GM23248 (cell line): ENCODE data around the gene KIF26A. TPM values are rescaled to one million over a fixed set of nuclear protein-coding genes. Genes with fewer than 3 reads are reported as not detected.

ENCODE experiments used
- DNase-seq: peaks from one replicate; pipeline ENCODE4 v3.0.0-alpha.2; 2015
- H2AFZ ChIP-seq: fragments of 200-600 bp; sonication (generic); 2 replicates; pipeline ENCODE4 v1.6.1; 2016; ENCODE audit warnings: antibody characterized with exemption
- H3F3A ChIP-seq: fragments of 200-600 bp; sonication (generic); 2 replicates; pipeline ENCODE4 v1.6.1; 2016; ENCODE audit warnings: mild to moderate bottlenecking, antibody characterized with exemption, mixed run types; ENCODE audit not compliant: insufficient read depth
- H3K27ac ChIP-seq: fragments of 200-600 bp; sonication (generic); 2 replicates; pipeline ENCODE4 v1.5.1; 2016; ENCODE audit warnings: mild to moderate bottlenecking
- H3K27me3 ChIP-seq: fragments of 200-600 bp; sonication (generic); replicated peaks from 2 replicates; pipeline ENCODE4 v1.6.1; 2016; ENCODE audit warnings: mild to moderate bottlenecking; ENCODE audit not compliant: insufficient read depth
- H3K36me3 ChIP-seq: fragments of 200-600 bp; sonication (generic); 2 replicates; pipeline ENCODE4 v1.6.1; 2016; ENCODE audit warnings: low read depth, mild to moderate bottlenecking
- H3K4me1 ChIP-seq: fragments of 200-600 bp; sonication (generic); 2 replicates; pipeline ENCODE4 v1.6.1; 2016; ENCODE audit warnings: mild to moderate bottlenecking; ENCODE audit not compliant: insufficient read depth
- H3K4me2 ChIP-seq: fragments of 200-600 bp; sonication (generic); one replicate; pipeline ENCODE4 v1.6.1; 2016; ENCODE audit warnings: mild to moderate bottlenecking; ENCODE audit not compliant: unreplicated experiment
- H3K4me3 ChIP-seq: fragments of 200-600 bp; sonication (generic); 2 replicates; pipeline ENCODE4 v1.5.1; 2016; ENCODE audit warnings: mild to moderate bottlenecking
- H3K79me2 ChIP-seq: fragments of 200-600 bp; sonication (generic); 2 replicates; pipeline ENCODE4 v1.6.1; 2016; ENCODE audit warnings: mild to moderate bottlenecking; ENCODE audit not compliant: insufficient read depth
- H3K9ac ChIP-seq: fragments of 200-600 bp; sonication (generic); 2 replicates; pipeline ENCODE4 v1.6.1; 2016; ENCODE audit warnings: mild to moderate bottlenecking
- H3K9me2 ChIP-seq: fragments of 200-600 bp; sonication (generic); 2 replicates; pipeline ENCODE4 v1.6.1; 2016; ENCODE audit warnings: mixed run types, mild to moderate bottlenecking, moderate library complexity; ENCODE audit not compliant: insufficient read depth
- H3K9me3 ChIP-seq: fragments of 200-600 bp; sonication (generic); one replicate; pipeline ENCODE4 v1.6.1; 2017; ENCODE audit warnings: low read depth
- H4K20me1 ChIP-seq: fragments of 200-600 bp; sonication (generic); 2 replicates; pipeline ENCODE4 v1.6.0; 2016; ENCODE audit not compliant: insufficient read depth
- EZH2 ChIP-seq: fragments of 200-600 bp; sonication (generic); IDR thresholded peaks from 2 replicates; pipeline ENCODE4 v1.6.1; 2018; ENCODE audit warnings: antibody characterized with exemption, mild to moderate bottlenecking; ENCODE audit not compliant: insufficient read depth, poor library complexity, severe bottlenecking
- EZH2phosphoT487 ChIP-seq: fragments of 200-600 bp; sonication (generic); IDR thresholded peaks from 2 replicates; pipeline ENCODE4 v1.6.1; 2018; ENCODE audit warnings: antibody characterized with exemption, moderate library complexity, mild to moderate bottlenecking, low read depth; ENCODE audit not compliant: insufficient read depth
- WGBS, 2 experiments: methylation state at CpG; one replicate each; pipeline ENCODE4 v1.1.6; 2015 to 2017; ENCODE audit warnings: low lambda C conversion rate in 2 of 2, low coverage in 1 of 2; ENCODE audit errors: missing lambda C conversion rate in 2 of 2; 5-methylcytosine and 5-hydroxymethylcytosine counted together
- in situ Hi-C: fragments of 300-500 bp; cut with MboI; formaldehyde crosslinking; loops from 2 replicates; pipeline ENCODE4 v1.15.0; 2020
- polyA plus RNA-seq: library from polyadenylated mRNA; unstranded; fragments of >200 nt; fragmentation: Nextera tagmentation; extraction: Ambion mirVana; gene quantifications from 2 replicates; pipeline ENCODE4 v1.2.1, GENCODE V29; 2016
- total RNA-seq: library from RNA; depleted of rRNA; stranded (reverse); fragments of >200 nt; shearing (Covaris generic); gene quantifications from 2 replicates; pipeline ENCODE4 v1.2.3, GENCODE V29; 2014

KIF26A gene
- total and polyA plus RNA-seq, 2 experiments from 2014 or later: not detected

DNA sequence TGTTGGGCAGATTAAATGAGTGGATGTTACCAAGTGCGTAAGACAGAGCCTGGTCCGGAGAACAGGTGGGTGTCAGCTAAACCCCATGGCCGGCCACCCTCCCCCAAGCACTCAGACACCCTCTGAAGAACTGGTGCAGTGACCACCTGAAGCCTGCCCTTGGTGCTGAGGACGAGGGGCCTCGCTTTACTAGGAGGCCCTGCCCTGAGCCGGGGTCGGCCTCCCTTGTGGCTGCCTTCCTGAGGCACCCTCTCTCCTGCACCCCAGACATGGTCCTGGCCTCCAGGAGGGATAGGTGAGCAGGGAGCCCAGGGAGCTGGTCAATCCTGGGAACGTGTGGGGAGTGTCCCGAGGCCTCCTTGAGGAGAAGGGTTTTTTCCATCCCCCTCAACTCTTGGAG lies 4.9 kb upstream of the KIF26A start:
- Histone ChIP-seq H3F3A (no peaks in the 10 kb centered on the region), H3K27ac (no peak overlapping the region), H3K4me3 (no peak overlapping the region), H4K20me1 (no peaks in the 10 kb centered on the region), H2AFZ (no peak overlapping the region), H3K9me3 (no peaks in the 10 kb centered on the region), H3K9me2 (no peaks in the 10 kb centered on the region), H3K4me1 (no peaks in the 10 kb centered on the region), H3K4me2 (no peak overlapping the region), H3K27me3 (peaks cover 10% of the 10 kb centered on the region; the same call in 1 of the 2 replicates), H3K36me3 (no peaks in the 10 kb centered on the region), H3K79me2 (no peaks in the 10 kb centered on the region), H3K9ac (no peak overlapping the region)
- DNase-seq: no peak
- in situ Hi-C loops: loop anchor here (10.0 kb wide), 2 partner anchors 431 to 511 kb away; no protein-coding TSS in a partner anchor
- TF ChIP-seq EZH2phosphoT487: no peak
- no peak for TF ChIP-seq EZH2
- WGBS, 2 experiments: 51 to 56% methylated on average over 9 of the region's 9 CpGs

- in situ Hi-C loops: loop anchor here (10.0 kb wide), 2 partner anchors 430 to 510 kb away; no protein-coding TSS in a partner anchor
- TF ChIP-seq EZH2 (no peak), EZH2phosphoT487 (no peak)
- Histone ChIP-seq H3K4me1 (no peaks in the 10 kb centered on the region), H3K79me2 (no peaks in the 10 kb centered on the region), H3K27me3 (peaks cover 10% of the 10 kb centered on the region; the same call in 1 of the 2 replicates), H3K27ac (no peak overlapping the region), H4K20me1 (no peaks in the 10 kb centered on the region), H3K9ac (no peak overlapping the region), H2AFZ (no peak overlapping the region), H3F3A (no peaks in the 10 kb centered on the region), H3K9me3 (no peaks in the 10 kb centered on the region), H3K4me2 (no peak overlapping the region), H3K9me2 (no peaks in the 10 kb centered on the region), H3K4me3 (no peak overlapping the region), H3K36me3 (no peaks in the 10 kb centered on the region)
- DNase-seq: no peak
- WGBS, 2 experiments: 49 to 60% methylated on average over 24 to 31 of the region's 31 CpGs
Measured at GRCh38 chr14:104134061-104134965, 4.1 kb upstream of the KIF26A start.

GRCh38 chr14:104135121-104135903 lies 3.1 kb upstream of the KIF26A start:
- peak; percentile 34 for DNase-seq
- WGBS, 2 experiments: 17 to 21% methylated on average over 47 of the region's 47 CpGs
- in situ Hi-C loops: loop anchor here (10.0 kb wide), 2 partner anchors 429 to 509 kb away; no protein-coding TSS in a partner anchor

GRCh38 chr14:104135904-104136471 lies 2.4 kb upstream of the KIF26A start:
- H3K79me2 ChIP-seq: no peaks in the 10 kb centered on the region
- 7% methylated on average over 22 to 27 of the region's 78 CpGs for WGBS, 2 experiments
- H2AFZ ChIP-seq: no peak overlapping the region
- no peaks in the 10 kb centered on the region for H3F3A ChIP-seq
- H3K4me3 ChIP-seq: no peak overlapping the region
- DNase-seq: no peak
- no peak overlapping the region for H3K9ac ChIP-seq
- H3K4me1 ChIP-seq: no peaks in the 10 kb centered on the region
- in situ Hi-C loops: loop anchor here (10.0 kb wide), 2 partner anchors 429 to 509 kb away; no protein-coding TSS in a partner anchor
- no peaks in the 10 kb centered on the region for H3K9me2 ChIP-seq
- no peaks in the 10 kb centered on the region for H3K36me3 ChIP-seq
- H4K20me1 ChIP-seq: no peaks in the 10 kb centered on the region
- H3K9me3 ChIP-seq: no peaks in the 10 kb centered on the region
- H3K4me2 ChIP-seq: no peak overlapping the region
- TF ChIP-seq EZH2phosphoT487: no peak
- peak; percentile 0 for TF ChIP-seq EZH2
- no peak overlapping the region for H3K27ac ChIP-seq
- H3K27me3 ChIP-seq: peaks cover 10% of the 10 kb centered on the region; the same call in 1 of the 2 replicates

More at GRCh38 chr14:104135121-104135903, 3.1 kb upstream of the KIF26A start:
- no peak overlapping the region for H2AFZ ChIP-seq
- H3K9me2 ChIP-seq: no peaks in the 10 kb centered on the region
- H3K9ac ChIP-seq: no peak overlapping the region
- H4K20me1 ChIP-seq: no peaks in the 10 kb centered on the region
- no peak overlapping the region for H3K4me3 ChIP-seq
- no peaks in the 10 kb centered on the region for H3F3A ChIP-seq
- no peaks in the 10 kb centered on the region for H3K4me1 ChIP-seq
- H3K79me2 ChIP-seq: no peaks in the 10 kb centered on the region
- TF ChIP-seq EZH2: peak; percentile 69
- no peak for TF ChIP-seq EZH2phosphoT487
- H3K9me3 ChIP-seq: no peaks in the 10 kb centered on the region
- no peaks in the 10 kb centered on the region for H3K36me3 ChIP-seq
- H3K27ac ChIP-seq: no peak overlapping the region
- peaks cover 10% of the 10 kb centered on the region; the same call in 1 of the 2 replicates for H3K27me3 ChIP-seq
- no peak overlapping the region for H3K4me2 ChIP-seq
